Cardiac fibroblast (primary cell): ENCODE data around the gene DHRS2.

Source experiments
- DNase-seq, 2 donors: peaks; one replicate each; pipeline versions ENCODE4 v3.0.0 to v3.0.0-alpha.2; 2010; ENCODE audit warnings: low read depth in 2 of 2
- H3K4me3 ChIP-seq, 2 donors: replicated peaks in 1 of 2; 1 replicate in 1 of 2; 2 replicates in 1 of 2; pipeline ENCODE4 v1.5.1; 2011; ENCODE audit warnings: low read depth in 2 of 2, low read length in 2 of 2, mild to moderate bottlenecking in 2 of 2, moderate library complexity in 1 of 2
- TF ChIP-seq, protein P1 (sequence below): IDR thresholded peaks from one replicate; pipeline ENCODE4 v1.5.1; 2011; ENCODE audit warnings: low read depth, mild to moderate bottlenecking, low read length, inconsistent platforms

DHRS2 gene

DNA sequence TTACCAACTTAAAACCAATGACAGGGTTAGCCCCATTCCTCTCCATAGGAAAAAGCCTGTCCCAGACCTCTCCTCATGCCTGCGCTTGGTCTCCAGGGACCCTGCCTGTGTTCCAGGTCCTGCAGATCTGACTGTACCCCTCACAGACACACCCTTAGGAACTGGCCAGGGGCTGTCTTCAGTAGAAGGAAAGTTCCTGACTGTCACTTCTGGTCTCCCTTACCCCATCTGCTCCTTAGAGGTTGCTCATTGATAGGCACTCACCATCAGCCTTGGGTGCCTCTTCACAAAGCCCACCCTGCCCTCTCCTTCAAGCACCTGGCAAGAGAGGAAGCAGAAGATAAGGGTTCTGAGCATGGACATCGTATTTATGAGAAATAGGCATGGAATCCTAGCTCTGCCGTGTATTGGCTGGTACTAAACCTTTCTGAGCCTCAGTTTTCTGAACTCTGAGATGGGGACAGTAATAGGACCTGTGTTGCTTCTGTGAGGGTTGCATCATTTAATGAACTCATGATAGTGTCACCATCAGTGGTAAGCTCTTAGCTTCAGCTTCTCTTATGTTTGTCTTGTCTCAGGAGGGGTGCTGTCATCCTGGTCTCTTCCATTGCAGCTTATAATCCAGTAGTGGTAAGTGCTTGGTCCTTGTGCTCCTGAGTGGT is 7.5 kb downstream of the DHRS2 start:
- H3K4me3 ChIP-seq, result no peak overlapping the region
- TF ChIP-seq, protein P1, sequence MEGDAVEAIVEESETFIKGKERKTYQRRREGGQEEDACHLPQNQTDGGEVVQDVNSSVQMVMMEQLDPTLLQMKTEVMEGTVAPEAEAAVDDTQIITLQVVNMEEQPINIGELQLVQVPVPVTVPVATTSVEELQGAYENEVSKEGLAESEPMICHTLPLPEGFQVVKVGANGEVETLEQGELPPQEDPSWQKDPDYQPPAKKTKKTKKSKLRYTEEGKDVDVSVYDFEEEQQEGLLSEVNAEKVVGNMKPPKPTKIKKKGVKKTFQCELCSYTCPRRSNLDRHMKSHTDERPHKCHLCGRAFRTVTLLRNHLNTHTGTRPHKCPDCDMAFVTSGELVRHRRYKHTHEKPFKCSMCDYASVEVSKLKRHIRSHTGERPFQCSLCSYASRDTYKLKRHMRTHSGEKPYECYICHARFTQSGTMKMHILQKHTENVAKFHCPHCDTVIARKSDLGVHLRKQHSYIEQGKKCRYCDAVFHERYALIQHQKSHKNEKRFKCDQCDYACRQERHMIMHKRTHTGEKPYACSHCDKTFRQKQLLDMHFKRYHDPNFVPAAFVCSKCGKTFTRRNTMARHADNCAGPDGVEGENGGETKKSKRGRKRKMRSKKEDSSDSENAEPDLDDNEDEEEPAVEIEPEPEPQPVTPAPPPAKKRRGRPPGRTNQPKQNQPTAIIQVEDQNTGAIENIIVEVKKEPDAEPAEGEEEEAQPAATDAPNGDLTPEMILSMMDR, result no peak
- DNase-seq, result no peak

DNA sequence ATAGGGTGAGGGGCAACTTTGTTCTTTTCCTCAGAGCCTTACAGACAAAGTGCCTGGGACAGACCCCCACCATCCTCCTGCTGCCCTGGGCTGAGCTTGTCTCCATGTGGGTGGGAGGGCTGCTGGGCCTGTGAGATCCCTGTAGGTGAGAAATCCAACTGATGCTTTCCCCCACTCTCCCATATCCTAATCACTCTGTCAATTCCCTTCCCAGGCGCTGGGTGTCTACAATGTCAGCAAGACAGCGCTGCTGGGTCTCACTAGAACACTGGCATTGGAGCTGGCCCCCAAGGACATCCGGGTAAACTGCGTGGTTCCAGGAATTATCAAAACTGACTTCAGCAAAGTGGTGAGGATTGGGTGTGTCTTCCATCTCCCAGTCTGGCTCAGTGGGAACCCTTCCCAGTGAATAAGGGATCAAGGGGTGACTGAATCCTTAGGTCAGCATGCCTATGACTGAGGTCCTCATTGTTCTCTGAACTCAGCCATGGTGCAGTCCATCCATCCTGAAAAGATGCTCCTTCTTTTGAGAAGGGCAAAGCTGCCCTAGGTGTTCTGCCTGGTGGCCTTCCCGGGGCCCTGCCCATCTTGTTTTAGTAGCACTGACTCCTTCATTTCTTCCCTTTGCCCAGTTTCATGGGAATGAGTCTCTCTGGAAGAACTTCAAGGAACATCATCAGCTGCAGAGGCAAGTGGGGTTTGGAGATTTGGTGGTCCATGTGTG is 8.2 kb downstream of the DHRS2 start:
- no peak overlapping the region for H3K4me3 ChIP-seq
- TF ChIP-seq, protein P1, result no peak
- no peak for DNase-seq

DNA sequence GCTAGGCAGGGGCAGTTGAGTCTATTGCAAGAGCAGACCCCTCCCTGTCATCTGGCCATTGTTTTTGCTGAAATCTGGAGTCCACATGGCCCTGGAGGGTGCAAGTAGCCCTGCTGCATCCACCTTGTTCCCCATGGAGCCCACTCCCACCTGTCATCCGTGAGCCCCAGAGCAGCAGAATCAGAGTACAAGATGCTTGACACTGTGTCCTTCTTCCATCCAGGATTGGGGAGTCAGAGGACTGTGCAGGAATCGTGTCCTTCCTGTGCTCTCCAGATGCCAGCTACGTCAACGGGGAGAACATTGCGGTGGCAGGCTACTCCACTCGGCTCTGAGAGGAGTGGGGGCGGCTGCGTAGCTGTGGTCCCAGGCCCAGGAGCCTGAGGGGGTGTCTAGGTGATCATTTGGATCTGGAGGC is 8.8 kb downstream of the DHRS2 start:
- DNase-seq, result no peak
- TF ChIP-seq, protein P1, result no peak

DNA sequence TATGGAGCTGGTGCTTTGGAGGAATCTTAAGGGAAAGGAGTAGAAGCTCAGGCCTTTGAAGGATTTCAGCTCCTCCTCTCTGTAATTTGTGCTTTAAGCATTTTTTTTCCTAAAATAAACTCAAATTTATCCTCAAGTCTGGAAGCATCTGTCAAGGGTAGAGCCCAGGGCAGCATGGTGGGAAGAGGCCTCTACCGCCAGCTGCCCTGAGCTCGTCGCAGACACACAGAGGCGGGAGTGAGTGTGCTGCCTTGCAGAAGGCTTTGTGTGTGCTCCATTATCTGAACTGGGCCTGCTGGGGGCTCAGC is 9.3 kb downstream of the DHRS2 start:
- H3K4me3 ChIP-seq, result no peak overlapping the region
- no peak for DNase-seq
- TF ChIP-seq, protein P1, result no peak

More for the DNA sequence above, 8.8 kb downstream of the DHRS2 start:
- no peak overlapping the region for H3K4me3 ChIP-seq

DNA sequence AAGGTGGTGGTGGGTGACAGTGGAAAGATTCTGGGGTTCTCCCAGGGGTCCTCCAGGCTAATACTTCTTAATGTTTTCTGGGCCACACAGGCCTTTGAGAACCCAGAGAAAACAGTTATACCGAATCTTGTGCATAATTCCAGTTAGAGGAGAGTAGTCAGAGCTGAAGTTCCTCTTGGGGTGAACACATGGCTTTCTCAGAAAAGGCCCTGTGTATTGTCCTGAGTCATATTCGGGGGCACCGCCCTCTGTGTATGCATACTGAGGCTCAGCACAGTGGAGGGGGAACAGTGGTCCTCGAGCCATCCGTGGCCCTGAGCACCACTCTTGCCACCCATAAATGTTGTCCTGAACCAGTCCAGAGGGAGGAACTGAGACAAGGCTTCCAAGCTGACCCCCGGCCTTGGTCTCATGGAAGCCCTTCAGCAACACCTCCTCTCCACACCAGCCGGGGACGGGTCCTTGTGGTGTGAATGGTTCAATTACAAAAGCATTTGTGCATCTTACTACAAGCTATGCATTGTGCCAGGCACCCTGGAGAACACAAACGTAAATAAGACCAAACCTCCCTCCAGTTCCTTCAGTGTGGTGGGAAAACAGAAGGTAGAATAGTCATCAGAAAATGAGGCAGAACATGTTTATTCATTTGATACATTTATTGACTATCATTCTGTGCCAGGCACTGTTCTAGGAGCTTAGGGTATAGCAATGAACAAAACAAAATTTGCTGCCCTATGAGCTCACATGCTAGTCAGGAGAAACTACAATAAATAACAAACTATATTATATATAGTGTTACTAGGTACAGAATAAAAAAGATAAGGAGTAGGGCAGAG is 9.9 kb downstream of the DHRS2 start:
- H3K4me3 ChIP-seq, result no peak overlapping the region
- TF ChIP-seq, protein P1, result no peak
- DNase-seq, result no peak

DNA sequence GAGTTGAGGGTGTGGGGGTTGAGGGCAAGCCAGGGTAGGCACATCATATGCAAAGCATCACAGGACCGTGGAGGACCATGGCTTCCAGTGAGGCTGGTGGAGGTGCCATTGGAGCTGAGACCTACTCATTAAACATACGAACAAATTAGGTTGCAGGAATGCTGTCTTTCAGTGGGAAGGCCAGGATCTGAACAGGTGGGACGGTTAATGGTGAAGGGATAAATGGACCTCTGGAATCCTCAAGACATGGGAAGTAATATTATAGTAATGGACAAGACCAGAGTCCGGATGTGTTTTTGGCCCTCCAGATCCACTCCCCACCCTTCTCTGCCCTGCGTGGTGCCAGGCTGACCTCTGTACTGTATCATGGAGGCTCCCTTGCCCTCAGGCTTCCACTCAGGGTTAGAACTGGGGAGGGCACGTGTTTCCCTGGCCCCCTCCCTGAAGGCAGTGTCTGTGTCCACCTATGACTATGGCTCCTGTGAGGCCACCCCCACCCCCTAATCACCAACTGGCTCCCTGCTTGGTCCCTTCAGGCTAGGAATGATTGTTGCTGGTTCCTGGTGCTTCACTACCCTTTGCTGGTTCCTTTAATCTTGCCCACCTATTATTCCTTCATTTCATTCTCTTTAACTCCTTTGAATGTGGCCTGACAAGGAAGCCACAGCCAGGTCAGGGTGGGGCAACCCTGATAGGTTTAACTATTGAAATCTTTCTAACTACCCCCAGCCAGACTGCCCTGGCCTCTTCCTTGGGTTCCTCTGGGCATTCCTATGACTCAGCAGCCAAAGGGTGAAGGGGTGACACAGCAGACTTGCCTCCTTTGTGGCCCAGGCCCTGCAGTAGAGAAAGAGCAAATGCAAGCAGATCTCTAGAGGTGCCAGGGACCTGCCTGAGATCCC is 10.7 kb downstream of the DHRS2 start:
- H3K4me3 ChIP-seq, result no peak overlapping the region
- TF ChIP-seq, protein P1, result no peak
- DNase-seq, result no peak
